ENCODE results near the gene ARHGEF10L. TPM values are rescaled to one million over a fixed set of nuclear protein-coding genes. Genes with fewer than 3 reads are reported as not detected.
"Not testable (repeated sequence)": the region's sequence is repeated elsewhere in the genome, so short reads cannot be mapped to it uniquely, and the experiment has no call there.

Gene ARHGEF10L
- total RNA-seq, 1 donor from 2014 or later: 89.8 TPM

GRCh38 chr1:17743008-17743647 lies 203.6 kb downstream of the ARHGEF10L start:
- no peaks in the 10 kb centered on the region for H3K9me3 Mint-ChIP-seq (ENCODE audit: unreplicated experiment)

GRCh38 chr1:17743925-17744324 lies 204.4 kb downstream of the ARHGEF10L start:
- TF ChIP-seq, protein P1, sequence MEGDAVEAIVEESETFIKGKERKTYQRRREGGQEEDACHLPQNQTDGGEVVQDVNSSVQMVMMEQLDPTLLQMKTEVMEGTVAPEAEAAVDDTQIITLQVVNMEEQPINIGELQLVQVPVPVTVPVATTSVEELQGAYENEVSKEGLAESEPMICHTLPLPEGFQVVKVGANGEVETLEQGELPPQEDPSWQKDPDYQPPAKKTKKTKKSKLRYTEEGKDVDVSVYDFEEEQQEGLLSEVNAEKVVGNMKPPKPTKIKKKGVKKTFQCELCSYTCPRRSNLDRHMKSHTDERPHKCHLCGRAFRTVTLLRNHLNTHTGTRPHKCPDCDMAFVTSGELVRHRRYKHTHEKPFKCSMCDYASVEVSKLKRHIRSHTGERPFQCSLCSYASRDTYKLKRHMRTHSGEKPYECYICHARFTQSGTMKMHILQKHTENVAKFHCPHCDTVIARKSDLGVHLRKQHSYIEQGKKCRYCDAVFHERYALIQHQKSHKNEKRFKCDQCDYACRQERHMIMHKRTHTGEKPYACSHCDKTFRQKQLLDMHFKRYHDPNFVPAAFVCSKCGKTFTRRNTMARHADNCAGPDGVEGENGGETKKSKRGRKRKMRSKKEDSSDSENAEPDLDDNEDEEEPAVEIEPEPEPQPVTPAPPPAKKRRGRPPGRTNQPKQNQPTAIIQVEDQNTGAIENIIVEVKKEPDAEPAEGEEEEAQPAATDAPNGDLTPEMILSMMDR (IDR thresholded peaks at IDR 0.05; ENCODE audit: partially characterized antibody, unreplicated experiment): no peak
- H3K9me3 Mint-ChIP-seq (ENCODE audit: unreplicated experiment): no peaks in the 10 kb centered on the region
- H3K4me3 Mint-ChIP-seq (ENCODE audit: unreplicated experiment): no peak overlapping the region
- no peaks in the 10 kb centered on the region for H3K36me3 Mint-ChIP-seq (ENCODE audit: unreplicated experiment)
- H3K27me3 Mint-ChIP-seq (ENCODE audit: unreplicated experiment): peaks cover 5% of the 10 kb centered on the region
- no peak overlapping the region for H3K27ac Mint-ChIP-seq (ENCODE audit: unreplicated experiment)
- no peak for DNase-seq
- no peaks in the 10 kb centered on the region for H3K4me1 Mint-ChIP-seq (ENCODE audit: low read depth, unreplicated experiment)

More at GRCh38 chr1:17743008-17743647, 203.6 kb downstream of the ARHGEF10L start:
- Mint-ChIP-seq H3K4me1 (ENCODE audit: low read depth, unreplicated experiment) (no peaks in the 10 kb centered on the region), H3K27me3 (ENCODE audit: unreplicated experiment) (peaks cover 8% of the 10 kb centered on the region), H3K36me3 (ENCODE audit: unreplicated experiment) (no peaks in the 10 kb centered on the region), H3K4me3 (ENCODE audit: unreplicated experiment) (no peak overlapping the region), H3K27ac (ENCODE audit: unreplicated experiment) (no peak overlapping the region)
- TF ChIP-seq, protein P1 (IDR thresholded peaks at IDR 0.05; ENCODE audit: partially characterized antibody, unreplicated experiment): no peak
- no peak for DNase-seq

GRCh38 chr1:17744666-17745478 lies 205.4 kb downstream of the ARHGEF10L start:
- Mint-ChIP-seq H3K36me3 (ENCODE audit: unreplicated experiment) (no peaks in the 10 kb centered on the region), H3K27ac (ENCODE audit: unreplicated experiment) (no peak overlapping the region), H3K4me3 (ENCODE audit: unreplicated experiment) (no peak overlapping the region), H3K4me1 (ENCODE audit: low read depth, unreplicated experiment) (no peaks in the 10 kb centered on the region), H3K27me3 (ENCODE audit: unreplicated experiment) (peaks cover 5% of the 10 kb centered on the region), H3K9me3 (ENCODE audit: unreplicated experiment) (no peaks in the 10 kb centered on the region)
- DNase-seq: no peak
- TF ChIP-seq, protein P1 (IDR thresholded peaks at IDR 0.05; ENCODE audit: partially characterized antibody, unreplicated experiment): no peak

DNA sequence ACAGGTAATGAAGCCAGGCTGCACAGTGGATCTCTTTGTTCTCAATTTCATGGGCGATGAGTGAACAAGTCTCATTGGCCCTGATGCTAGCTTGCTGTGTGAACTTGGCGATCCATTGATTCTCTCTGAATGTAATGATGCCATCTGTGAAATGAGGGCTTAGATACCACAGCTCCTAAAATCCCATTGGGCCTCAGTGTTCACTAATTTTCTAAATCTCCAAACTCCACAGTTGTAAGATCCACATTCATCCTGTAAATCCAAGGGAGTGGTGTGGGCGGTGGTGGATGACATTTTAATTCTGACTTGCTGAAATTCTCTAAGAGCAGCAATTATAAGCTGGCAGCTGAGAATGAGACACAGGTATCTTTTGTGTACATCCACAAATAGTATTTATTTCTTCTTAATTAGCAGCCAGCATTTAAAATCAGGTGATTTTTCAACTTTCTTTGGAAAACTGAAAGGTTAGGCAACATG lies 206.0 kb downstream of the ARHGEF10L start:
- DNase-seq: no peak
- no peak overlapping the region for H3K27ac Mint-ChIP-seq (ENCODE audit: unreplicated experiment)
- H3K4me1 Mint-ChIP-seq (ENCODE audit: low read depth, unreplicated experiment): no peaks in the 10 kb centered on the region
- H3K4me3 Mint-ChIP-seq (ENCODE audit: unreplicated experiment): no peak overlapping the region
- TF ChIP-seq, protein P1 (IDR thresholded peaks at IDR 0.05; ENCODE audit: partially characterized antibody, unreplicated experiment): no peak
- H3K9me3 Mint-ChIP-seq (ENCODE audit: unreplicated experiment): peaks cover 3% of the 10 kb centered on the region
- no peaks in the 10 kb centered on the region for H3K36me3 Mint-ChIP-seq (ENCODE audit: unreplicated experiment)
- H3K27me3 Mint-ChIP-seq (ENCODE audit: unreplicated experiment): peaks cover 4% of the 10 kb centered on the region

GRCh38 chr1:17746281-17746680 lies 206.8 kb downstream of the ARHGEF10L start:
- H3K36me3 Mint-ChIP-seq (ENCODE audit: unreplicated experiment); H3K27ac Mint-ChIP-seq (ENCODE audit: unreplicated experiment); H3K27me3 Mint-ChIP-seq (ENCODE audit: unreplicated experiment); DNase-seq; H3K4me1 Mint-ChIP-seq (ENCODE audit: low read depth, unreplicated experiment); H3K9me3 Mint-ChIP-seq (ENCODE audit: unreplicated experiment); H3K4me3 Mint-ChIP-seq (ENCODE audit: unreplicated experiment): not testable (repeated sequence)

Data from glutamatergic neuron (in vitro differentiated cells).